Type B pancreatic cell (in vitro differentiated cells): ENCODE data around the gene FBXO34. TPM values are rescaled to one million over a fixed set of nuclear protein-coding genes. Genes with fewer than 3 reads are reported as not detected.

ENCODE experiments used
- DNase-seq: peaks from one replicate; pipeline ENCODE4 v3.0.0; 2021; ENCODE audit warnings: mixed read lengths; ENCODE audit not compliant: unreplicated experiment; ENCODE audit errors: extremely low spot score
- H3K27ac Mint-ChIP-seq: 2 replicates; pipeline ENCODE4 v1.8.0; 2021; ENCODE audit warnings: mild to moderate bottlenecking, mixed read lengths
- H3K27me3 Mint-ChIP-seq: 2 replicates; pipeline ENCODE4 v1.8.0; 2021; ENCODE audit warnings: mixed read lengths
- H3K36me3 Mint-ChIP-seq: 2 replicates; pipeline ENCODE4 v1.8.0; 2021; ENCODE audit warnings: mixed read lengths
- H3K4me1 Mint-ChIP-seq: one replicate; pipeline ENCODE4 v1.8.0; 2021; ENCODE audit warnings: mixed read lengths; ENCODE audit not compliant: unreplicated experiment
- H3K4me3 Mint-ChIP-seq: 2 replicates; pipeline ENCODE4 v1.8.0; 2021; ENCODE audit warnings: mild to moderate bottlenecking, mixed read lengths
- H3K9me3 Mint-ChIP-seq: 2 replicates; pipeline ENCODE4 v1.8.0; 2021; ENCODE audit warnings: mixed read lengths
- total RNA-seq: library from RNA; stranded (reverse); gene quantifications from 2 replicates; pipeline ENCODE4 v1.2.1, GENCODE V29; 2021; ENCODE audit warnings: low replicate concordance
- TF ChIP-seq, protein P1 (sequence below): fragments of 200-600 bp; sonication (generic); conservative IDR thresholded peaks from 2 replicates; pipeline ENCODE4 v1.5.0; 2021; ENCODE audit warnings: antibody characterized with exemption, mild to moderate bottlenecking

The FBXO34 gene
- total RNA-seq, 1 donor from 2014 or later = 25.2 TPM

DNA sequence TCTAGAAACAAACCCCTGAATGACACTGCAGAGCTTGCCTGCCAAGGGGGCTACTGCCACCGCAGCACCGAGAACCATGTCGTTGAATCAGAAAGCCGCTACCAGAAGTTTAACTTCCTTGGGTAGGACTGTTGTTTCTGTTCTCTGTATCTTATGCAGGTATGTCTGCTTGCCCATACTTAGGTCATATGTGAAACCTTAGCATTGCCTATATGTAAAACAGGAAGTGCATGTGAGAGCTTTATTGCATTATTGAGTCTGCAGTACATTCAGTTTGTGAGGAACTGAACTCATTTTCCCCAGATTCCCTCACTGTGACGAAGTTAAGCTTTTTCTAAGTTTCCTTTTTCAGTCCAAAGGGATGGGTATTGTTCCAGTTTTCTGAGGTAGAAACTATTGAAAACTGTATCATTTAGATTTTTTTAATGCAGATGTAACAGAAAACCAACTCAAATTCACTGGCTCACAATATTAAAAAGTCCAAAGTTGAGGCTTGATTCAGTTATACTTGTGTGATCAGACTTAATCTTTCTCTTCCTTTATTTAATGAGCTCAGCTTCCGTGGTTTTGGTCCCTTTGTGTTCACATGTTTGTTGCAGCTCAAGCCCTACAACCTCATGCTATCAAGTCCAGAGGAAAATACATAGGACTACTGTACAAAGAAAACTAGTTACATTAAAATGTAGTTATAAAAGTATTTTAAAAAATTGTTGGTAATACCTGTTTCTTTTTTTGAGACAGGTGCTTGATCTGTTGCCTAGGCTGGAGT, 6.9 kb downstream of the FBXO34 start:
- DNase-seq = no peak
- Mint-ChIP-seq H3K27ac (no peak overlapping the region), H3K4me3 (no peak overlapping the region), H3K27me3 (no peaks in the 10 kb centered on the region), H3K36me3 (peaks cover 8% of the 10 kb centered on the region), H3K4me1 (peaks cover 36% of the 10 kb centered on the region), H3K9me3 (peaks cover 4% of the 10 kb centered on the region)
- TF ChIP-seq, protein P1, sequence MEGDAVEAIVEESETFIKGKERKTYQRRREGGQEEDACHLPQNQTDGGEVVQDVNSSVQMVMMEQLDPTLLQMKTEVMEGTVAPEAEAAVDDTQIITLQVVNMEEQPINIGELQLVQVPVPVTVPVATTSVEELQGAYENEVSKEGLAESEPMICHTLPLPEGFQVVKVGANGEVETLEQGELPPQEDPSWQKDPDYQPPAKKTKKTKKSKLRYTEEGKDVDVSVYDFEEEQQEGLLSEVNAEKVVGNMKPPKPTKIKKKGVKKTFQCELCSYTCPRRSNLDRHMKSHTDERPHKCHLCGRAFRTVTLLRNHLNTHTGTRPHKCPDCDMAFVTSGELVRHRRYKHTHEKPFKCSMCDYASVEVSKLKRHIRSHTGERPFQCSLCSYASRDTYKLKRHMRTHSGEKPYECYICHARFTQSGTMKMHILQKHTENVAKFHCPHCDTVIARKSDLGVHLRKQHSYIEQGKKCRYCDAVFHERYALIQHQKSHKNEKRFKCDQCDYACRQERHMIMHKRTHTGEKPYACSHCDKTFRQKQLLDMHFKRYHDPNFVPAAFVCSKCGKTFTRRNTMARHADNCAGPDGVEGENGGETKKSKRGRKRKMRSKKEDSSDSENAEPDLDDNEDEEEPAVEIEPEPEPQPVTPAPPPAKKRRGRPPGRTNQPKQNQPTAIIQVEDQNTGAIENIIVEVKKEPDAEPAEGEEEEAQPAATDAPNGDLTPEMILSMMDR = no peak

DNA sequence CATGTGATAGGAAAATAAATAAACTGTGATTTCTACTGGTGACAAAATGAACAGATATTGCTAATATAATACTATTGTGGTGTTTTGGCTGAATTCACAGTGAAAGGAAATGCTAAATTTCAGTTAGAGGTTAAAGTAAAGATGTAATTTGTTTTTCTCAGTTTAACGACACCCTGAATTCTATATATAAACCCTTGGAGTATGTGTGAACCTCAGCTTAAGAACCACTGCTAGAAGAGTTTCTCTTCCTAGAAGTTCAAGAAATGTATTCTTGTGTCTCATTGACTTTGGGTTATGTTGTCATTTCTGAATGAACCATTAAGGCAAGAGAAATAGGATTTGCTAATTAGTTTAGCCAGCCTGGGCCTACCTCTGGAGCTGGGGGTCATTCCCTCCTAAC, 8.2 kb downstream of the FBXO34 start:
- no peak for DNase-seq
- Mint-ChIP-seq H3K36me3 (peaks cover 8% of the 10 kb centered on the region), H3K27me3 (no peaks in the 10 kb centered on the region), H3K27ac (no peak overlapping the region), H3K9me3 (peaks cover 4% of the 10 kb centered on the region), H3K4me3 (no peak overlapping the region), H3K4me1 (peaks cover 32% of the 10 kb centered on the region)
- TF ChIP-seq, protein P1 = no peak

DNA sequence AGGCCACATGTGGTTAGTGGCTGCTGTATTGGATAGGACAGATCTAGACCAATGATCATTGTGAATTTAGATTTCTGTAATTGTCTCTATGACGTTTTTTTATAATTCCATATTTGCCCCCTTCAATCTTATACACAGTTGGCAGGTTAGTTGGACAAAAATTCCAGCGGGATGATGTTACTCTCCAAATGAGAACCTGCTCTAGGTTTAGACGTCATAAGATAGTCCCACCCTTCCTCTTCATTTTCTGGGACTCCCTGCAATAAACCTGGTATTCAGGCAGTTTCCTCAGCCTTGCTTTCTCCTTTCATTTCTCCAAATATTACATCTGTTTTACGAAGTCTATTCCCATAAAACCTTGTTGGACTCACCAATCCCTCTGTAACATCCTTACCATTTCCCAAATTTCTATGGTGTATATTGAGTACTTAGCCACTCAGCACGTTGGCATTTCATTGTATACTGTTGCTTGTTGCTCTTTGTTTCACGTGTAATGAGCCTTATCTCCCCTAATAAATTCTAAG, 10.2 kb downstream of the FBXO34 start:
- peaks cover 23% of the 10 kb centered on the region for H3K4me1 Mint-ChIP-seq
- no peaks in the 10 kb centered on the region for H3K27me3 Mint-ChIP-seq
- H3K36me3 Mint-ChIP-seq = peaks cover 18% of the 10 kb centered on the region
- DNase-seq = no peak
- no peak overlapping the region for H3K27ac Mint-ChIP-seq
- H3K9me3 Mint-ChIP-seq = peaks cover 4% of the 10 kb centered on the region
- H3K4me3 Mint-ChIP-seq = no peak overlapping the region
- TF ChIP-seq, protein P1 = no peak

DNA sequence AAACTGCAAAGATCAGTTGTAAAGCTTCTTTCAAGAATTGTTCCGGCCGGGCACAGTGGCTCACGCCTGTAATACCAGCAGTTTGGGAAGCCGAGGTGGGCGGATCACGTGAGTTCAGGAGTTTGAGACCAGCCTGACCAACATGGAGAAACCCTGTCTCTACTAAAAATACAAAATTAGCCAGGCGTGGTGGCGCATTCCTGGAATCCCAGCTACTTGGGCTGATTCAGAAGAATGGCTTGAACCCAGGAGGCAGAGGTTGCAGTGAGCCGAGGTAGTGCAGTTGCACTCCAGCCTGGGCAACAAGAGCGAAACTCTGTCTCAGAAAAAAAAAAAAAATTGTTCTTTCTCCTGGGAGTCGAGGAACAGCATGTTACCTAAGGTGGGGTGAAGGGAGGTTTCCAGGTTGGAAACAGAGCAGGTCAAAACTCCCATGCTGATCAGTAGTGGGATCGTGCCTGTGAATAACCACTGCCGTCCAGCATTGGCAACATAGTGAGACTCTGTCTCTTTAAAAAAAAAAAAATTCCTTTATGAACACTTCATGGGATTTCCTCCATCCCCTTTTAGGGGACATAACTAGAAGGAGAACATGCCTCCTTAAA, 13.9 kb downstream of the FBXO34 start:
- Mint-ChIP-seq H3K36me3 (peaks cover 18% of the 10 kb centered on the region), H3K9me3 (no peaks in the 10 kb centered on the region), H3K4me3 (no peak overlapping the region), H3K27ac (no peak overlapping the region), H3K4me1 (peaks cover 15% of the 10 kb centered on the region), H3K27me3 (no peaks in the 10 kb centered on the region)
- DNase-seq = no peak
- TF ChIP-seq, protein P1 = no peak

DNA sequence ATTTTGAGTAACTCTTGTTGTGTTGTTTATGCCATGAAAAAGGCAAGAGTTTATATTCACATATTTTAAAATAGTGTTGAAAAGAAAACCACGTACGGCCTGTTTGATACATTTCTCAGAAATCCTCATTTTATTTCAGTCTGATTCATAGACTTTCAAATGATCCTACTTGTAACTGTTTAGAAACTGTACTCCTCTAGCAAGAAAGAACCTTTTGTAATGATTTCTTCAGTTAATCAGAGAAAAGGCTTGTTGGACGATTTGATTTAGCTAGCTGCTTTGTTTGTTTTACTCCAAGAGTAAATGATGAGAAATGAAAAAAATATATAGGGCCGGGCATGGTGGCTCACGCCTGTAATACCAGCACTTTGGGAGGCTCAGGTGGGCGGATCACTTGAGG, 17.2 kb downstream of the FBXO34 start:
- no peak overlapping the region for H3K27ac Mint-ChIP-seq
- no peaks in the 10 kb centered on the region for H3K9me3 Mint-ChIP-seq
- no peak overlapping the region for H3K4me3 Mint-ChIP-seq
- peaks cover 5% of the 10 kb centered on the region for H3K4me1 Mint-ChIP-seq
- TF ChIP-seq, protein P1 = no peak
- H3K27me3 Mint-ChIP-seq = no peaks in the 10 kb centered on the region
- peaks cover 13% of the 10 kb centered on the region for H3K36me3 Mint-ChIP-seq
- no peak for DNase-seq
